Measurements from ENCODE around the gene TMEM51.

Gene TMEM51

GRCh38 chr1:15201221-15201620 is 47.7 kb downstream of the TMEM51 start:
- DNase-seq, result no peak

GRCh38 chr1:15201849-15202551 is 48.5 kb downstream of the TMEM51 start:
- DNase-seq, result no peak

GRCh38 chr1:15204931-15205330 is 51.4 kb downstream of the TMEM51 start:
- no peak for DNase-seq

GRCh38 chr1:15205586-15206346 is 52.2 kb downstream of the TMEM51 start:
- no peak for DNase-seq

- DNase-seq, result no peak
These were observed 53.0 kb downstream of the TMEM51 start for GRCh38 chr1:15206418-15207030.

GRCh38 chr1:15207031-15207828 is 53.7 kb downstream of the TMEM51 start:
- no peak for DNase-seq

- no peak for DNase-seq
These were observed 54.4 kb downstream of the TMEM51 start for GRCh38 chr1:15207829-15208429.

- no peak for DNase-seq
These were observed 57.3 kb downstream of the TMEM51 start for GRCh38 chr1:15210651-15211375.

- DNase-seq, result no peak
These were observed 57.9 kb downstream of the TMEM51 start for GRCh38 chr1:15211424-15211823.

- no peak for DNase-seq
These were observed 58.8 kb downstream of the TMEM51 start for GRCh38 chr1:15212216-15212953.

GRCh38 chr1:15212954-15213291 is 59.4 kb downstream of the TMEM51 start:
- no peak for DNase-seq

GRCh38 chr1:15213341-15213821 is 59.8 kb downstream of the TMEM51 start:
- no peak for DNase-seq

- DNase-seq, result no peak
These were observed 61.0 kb downstream of the TMEM51 start for GRCh38 chr1:15214527-15214926.

- DNase-seq, result no peak
These were observed 61.6 kb downstream of the TMEM51 start for GRCh38 chr1:15215116-15215515.

- no peak for DNase-seq
These were observed 64.1 kb downstream of the TMEM51 start for GRCh38 chr1:15217654-15218053.

GRCh38 chr1:15218287-15219279 is 65.0 kb downstream of the TMEM51 start:
- DNase-seq, result no peak

- no peak for DNase-seq
These were observed 65.9 kb downstream of the TMEM51 start for GRCh38 chr1:15219280-15220023.

- no peak for DNase-seq
These were observed 66.5 kb downstream of the TMEM51 start for GRCh38 chr1:15220024-15220392.

GRCh38 chr1:15220825-15221431 is 67.4 kb downstream of the TMEM51 start:
- no peak for DNase-seq
